Activated CD8-positive, alpha-beta memory T cell treated with anti-CD3 and anti-CD28 coated beads for 1 hour (primary cell): ENCODE data around the gene NOX4.
"Not testable (repeated sequence)": the region's sequence is repeated elsewhere in the genome, so short reads cannot be mapped to it uniquely, and the experiment has no call there.

Experiments
- DNase-seq, 2 donors: peaks; one replicate each; pipeline ENCODE4 v3.0.0-alpha.2; 2020; ENCODE audit warnings: low read depth in 1 of 2; ENCODE audit errors: extremely low read depth in 1 of 2

Gene NOX4

DNA sequence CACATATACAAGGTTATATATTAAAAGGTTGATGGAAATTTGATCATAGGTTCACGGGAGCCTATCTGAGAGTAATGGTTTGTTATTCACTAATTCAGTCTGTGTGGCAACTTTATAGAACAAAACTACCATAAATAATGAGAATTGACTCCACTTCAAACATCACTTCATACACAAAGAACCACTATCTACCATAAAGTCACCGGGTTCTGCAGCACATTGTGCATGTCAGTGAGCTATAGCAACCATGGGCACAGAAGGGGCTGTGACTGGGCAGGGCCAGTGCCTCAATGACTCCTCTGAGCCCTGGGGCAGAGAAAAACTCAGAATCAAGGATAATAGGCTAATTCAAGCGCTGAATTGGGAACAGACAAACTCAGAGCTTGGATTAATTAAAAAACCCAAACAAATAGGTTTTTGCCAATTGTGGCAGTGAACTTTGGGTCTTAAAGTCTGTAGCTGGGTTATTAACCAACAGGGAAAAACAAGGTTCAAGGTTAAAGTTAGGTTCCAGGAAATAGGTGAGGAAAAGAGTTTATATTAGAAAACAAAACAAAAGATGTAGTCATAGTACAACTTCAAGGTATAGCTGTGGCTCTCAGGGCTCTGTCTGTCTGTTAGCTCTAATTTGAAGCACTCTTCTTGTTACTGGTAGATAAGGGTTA is 181.7 kb downstream of the NOX4 start:
- not testable (repeated sequence) for DNase-seq

DNA sequence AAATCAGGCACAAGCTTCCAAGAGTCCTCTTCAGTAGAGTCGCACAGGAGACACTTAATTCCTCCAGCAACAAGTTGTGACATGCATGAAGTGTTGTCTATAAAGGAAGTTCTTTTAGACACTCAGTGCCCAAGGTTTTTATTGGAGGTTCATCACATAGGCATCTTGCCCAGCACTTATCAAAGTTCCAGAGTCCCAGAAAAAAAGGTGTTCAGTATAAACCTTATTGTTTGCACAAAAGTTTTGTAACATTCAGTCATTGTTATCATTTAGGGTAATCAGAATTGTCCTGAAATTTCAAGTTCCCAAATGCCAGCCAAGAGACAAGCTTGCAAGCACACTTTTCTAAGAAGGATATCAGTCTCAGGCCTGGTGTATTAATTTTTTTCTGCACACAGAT is 182.9 kb downstream of the NOX4 start:
- not testable (repeated sequence) for DNase-seq

GRCh38 chr11:89303029-89303428 is 188.1 kb downstream of the NOX4 start:
- DNase-seq, result not testable (repeated sequence)

DNA sequence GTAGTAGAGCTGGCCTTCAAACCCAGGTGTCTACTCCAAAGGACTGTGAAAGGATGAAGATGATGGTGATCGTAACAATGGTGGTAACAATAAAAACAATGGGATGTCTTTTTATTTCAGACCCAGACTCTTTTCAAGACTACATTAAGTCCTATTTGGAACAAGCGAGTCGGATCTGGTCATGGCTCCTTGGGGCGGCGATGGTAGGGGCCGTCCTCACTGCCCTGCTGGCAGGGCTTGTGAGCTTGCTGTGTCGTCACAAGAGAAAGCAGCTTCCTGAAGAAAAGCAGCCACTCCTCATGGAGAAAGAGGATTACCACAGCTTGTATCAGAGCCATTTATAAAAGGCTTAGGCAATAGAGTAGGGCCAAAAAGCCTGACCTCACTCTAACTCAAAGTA is 196.2 kb downstream of the NOX4 start:
- DNase-seq, result not testable (repeated sequence)

GRCh38 chr11:89293965-89294679 is 197.1 kb downstream of the NOX4 start:
- DNase-seq, result no peak

- DNase-seq, result not testable (repeated sequence)
Measured at GRCh38 chr11:89288004-89288403, 203.2 kb downstream of the NOX4 start.

GRCh38 chr11:89286601-89287000 is 204.6 kb downstream of the NOX4 start:
- not testable (repeated sequence) for DNase-seq

DNA sequence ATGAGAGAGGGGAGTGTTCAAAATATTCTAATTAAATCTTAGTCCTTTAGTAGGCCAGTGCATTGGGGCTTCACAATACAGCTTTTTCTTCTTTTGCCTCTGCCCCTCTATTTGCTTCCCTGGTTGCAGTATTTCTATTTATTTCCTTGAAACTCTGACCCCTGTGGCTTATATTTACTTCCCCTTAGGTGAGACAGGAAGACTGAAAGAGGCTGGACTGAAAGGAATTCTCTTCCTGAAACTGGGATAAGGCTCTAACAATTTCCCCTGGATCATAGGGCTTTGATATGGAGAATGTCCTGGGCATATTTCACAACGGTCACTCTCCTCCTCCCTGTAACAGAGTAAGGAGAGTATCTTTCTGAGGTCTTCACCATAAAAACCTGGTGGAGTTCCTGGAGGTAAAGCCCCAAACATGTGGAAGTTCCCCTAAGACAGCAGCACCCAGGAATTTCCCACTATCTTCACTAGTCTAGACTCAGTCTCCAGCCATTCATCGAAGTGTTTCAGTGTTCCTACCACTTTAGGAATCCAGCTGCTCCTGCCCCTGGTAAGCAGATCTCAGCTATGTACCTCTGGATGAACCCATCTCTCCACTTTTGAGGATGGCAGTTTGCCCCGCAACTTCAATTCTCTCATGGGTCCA is 210.0 kb downstream of the NOX4 start:
- DNase-seq, result not testable (repeated sequence)

- no peak for DNase-seq
Measured at GRCh38 chr11:89279176-89279575, 212.0 kb downstream of the NOX4 start.

GRCh38 chr11:89275966-89276365 is 215.2 kb downstream of the NOX4 start:
- no peak for DNase-seq
